ENCODE data around the gene DDC. TPM values are rescaled to one million over a fixed set of nuclear protein-coding genes. Genes with fewer than 3 reads are reported as not detected.
"Not testable (repeated sequence)": the region's sequence is repeated elsewhere in the genome, so short reads cannot be mapped to it uniquely, and the experiment has no call there.

Gene DDC
- total RNA-seq, 5 donors from 2014 or later (not counting 1 experiment from before 2014, with no cell fraction given), result not detected

- H3K27me3 ChIP-seq (replicated peaks in 1 of 2; ENCODE audit: control insufficient read depth in 2 of 2, extremely low read depth in 1 of 2, insufficient read depth in 2 of 2, low read length in 1 of 2); POLR2A ChIA-PET; ATAC-seq (replicated peaks in 1 of 4); H3K4me1 Mint-ChIP-seq; H3K4me1 ChIP-seq (ENCODE audit: control insufficient read depth in 1 of 2, extremely low read depth in 1 of 2, insufficient read depth in 2 of 2, low read length in 2 of 2); H3K36me3 ChIP-seq (ENCODE audit: control insufficient read depth in 2 of 2, extremely low read depth in 1 of 2, insufficient read depth in 1 of 2, low read length in 1 of 2); H3K4me3 Mint-ChIP-seq; H3K27ac ChIP-seq (ENCODE audit: low read length); H3K9me3 ChIP-seq; H3K27ac Mint-ChIP-seq; H3K36me3 Mint-ChIP-seq; DNase-seq; H3K4me3 ChIP-seq (ENCODE audit: control insufficient read depth in 1 of 2, extremely low read depth in 1 of 2, low read length in 1 of 2); CTCF ChIA-PET: not testable (repeated sequence)
- Mint-ChIP-seq H3K9me3 (peaks cover 6 to 21% (median 19%) of the 10 kb centered on the region in 3 donors), H3K27me3 (peaks cover 6 to 16% of the 10 kb centered on the region in 2 donors)
- no CpG with 5 or more reads among the region's 4 CpGs for WGBS (ENCODE audit: insufficient coverage)
Observed at GRCh38 chr7:50583295-50583694, 18.1 kb upstream of the DDC start.

GRCh38 chr7:50582271-50582670, 17.1 kb upstream of the DDC start:
- Mint-ChIP-seq H3K27me3 (peaks cover 9 to 13% of the 10 kb centered on the region in 2 donors), H3K9me3 (peaks cover 11 to 25% (median 25%) of the 10 kb centered on the region in 3 donors)
- H3K9me3 ChIP-seq; H3K27ac ChIP-seq (ENCODE audit: low read length); H3K36me3 ChIP-seq (ENCODE audit: control insufficient read depth in 2 of 2, extremely low read depth in 1 of 2, insufficient read depth in 1 of 2, low read length in 1 of 2); H3K36me3 Mint-ChIP-seq; H3K4me3 Mint-ChIP-seq; ATAC-seq (replicated peaks in 1 of 4); H3K4me1 ChIP-seq (ENCODE audit: control insufficient read depth in 1 of 2, extremely low read depth in 1 of 2, insufficient read depth in 2 of 2, low read length in 2 of 2); H3K4me1 Mint-ChIP-seq; DNase-seq; H3K27me3 ChIP-seq (replicated peaks in 1 of 2; ENCODE audit: control insufficient read depth in 2 of 2, extremely low read depth in 1 of 2, insufficient read depth in 2 of 2, low read length in 1 of 2); POLR2A ChIA-PET; H3K27ac Mint-ChIP-seq; H3K4me3 ChIP-seq (ENCODE audit: control insufficient read depth in 1 of 2, extremely low read depth in 1 of 2, low read length in 1 of 2): not testable (repeated sequence)
- WGBS (ENCODE audit: insufficient coverage), result no CpG with 5 or more reads among the region's 4 CpGs
- CTCF ChIA-PET, result interaction anchor here in 1 of 2 donors (0.6 kb wide), 1 partner anchor 210 kb away, joined by 3 read pairs; no protein-coding TSS in a partner anchor

DNA sequence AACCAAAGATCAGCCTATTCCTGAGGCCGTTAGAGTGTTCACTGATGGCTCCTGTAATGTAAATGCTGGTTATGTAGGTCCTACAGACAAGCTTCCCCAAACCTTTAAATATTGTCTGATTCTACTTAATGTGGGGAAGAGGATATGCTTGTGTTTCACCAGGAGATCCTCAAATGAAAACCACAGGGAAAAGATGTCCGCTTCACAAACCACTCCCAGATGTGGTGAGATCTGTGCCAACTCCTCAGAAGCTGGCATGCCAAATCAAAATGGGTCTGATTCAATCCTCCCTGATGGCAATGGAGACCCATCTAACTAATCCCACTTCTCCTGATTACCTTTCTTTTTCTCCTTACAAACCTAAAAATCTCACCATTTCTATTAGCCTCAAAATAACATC, 15.5 kb upstream of the DDC start:
- POLR2A ChIA-PET; H3K27ac Mint-ChIP-seq; H3K27me3 ChIP-seq (replicated peaks in 1 of 2; ENCODE audit: control insufficient read depth in 2 of 2, extremely low read depth in 1 of 2, insufficient read depth in 2 of 2, low read length in 1 of 2); H3K4me1 ChIP-seq (ENCODE audit: control insufficient read depth in 1 of 2, extremely low read depth in 1 of 2, insufficient read depth in 2 of 2, low read length in 2 of 2); CTCF ChIA-PET; H3K36me3 Mint-ChIP-seq; H3K36me3 ChIP-seq (ENCODE audit: control insufficient read depth in 2 of 2, extremely low read depth in 1 of 2, insufficient read depth in 1 of 2, low read length in 1 of 2); H3K9me3 ChIP-seq; H3K27ac ChIP-seq (ENCODE audit: low read length); H3K4me3 ChIP-seq (ENCODE audit: control insufficient read depth in 1 of 2, extremely low read depth in 1 of 2, low read length in 1 of 2); H3K4me1 Mint-ChIP-seq; ATAC-seq (replicated peaks in 1 of 4); DNase-seq; H3K4me3 Mint-ChIP-seq: not testable (repeated sequence)
- Mint-ChIP-seq H3K9me3 (peaks cover 11 to 25% (median 25%) of the 10 kb centered on the region in 3 donors), H3K27me3 (peaks cover 9 to 13% of the 10 kb centered on the region in 2 donors)
- WGBS (ENCODE audit: insufficient coverage), result no CpG with 5 or more reads among the region's 2 CpGs

- no peaks in the 10 kb centered on the region for H3K9me3 ChIP-seq
Observed at GRCh38 chr7:50580057-50580456, 14.9 kb upstream of the DDC start.

GRCh38 chr7:50578105-50578504, 12.9 kb upstream of the DDC start:
- H3K27ac Mint-ChIP-seq; H3K4me3 ChIP-seq (ENCODE audit: control insufficient read depth in 1 of 2, extremely low read depth in 1 of 2, low read length in 1 of 2); H3K36me3 ChIP-seq (ENCODE audit: control insufficient read depth in 2 of 2, extremely low read depth in 1 of 2, insufficient read depth in 1 of 2, low read length in 1 of 2); POLR2A ChIA-PET; H3K9me3 ChIP-seq; ATAC-seq (replicated peaks in 1 of 4); H3K27me3 ChIP-seq (replicated peaks in 1 of 2; ENCODE audit: control insufficient read depth in 2 of 2, extremely low read depth in 1 of 2, insufficient read depth in 2 of 2, low read length in 1 of 2); H3K4me1 ChIP-seq (ENCODE audit: control insufficient read depth in 1 of 2, extremely low read depth in 1 of 2, insufficient read depth in 2 of 2, low read length in 2 of 2); H3K36me3 Mint-ChIP-seq; H3K27ac ChIP-seq (ENCODE audit: low read length); DNase-seq; H3K4me1 Mint-ChIP-seq; H3K4me3 Mint-ChIP-seq; CTCF ChIA-PET: not testable (repeated sequence)
- Mint-ChIP-seq H3K9me3 (peaks cover 4 to 17% (median 15%) of the 10 kb centered on the region in 3 donors), H3K27me3 (peaks cover 12 to 17% of the 10 kb centered on the region in 2 donors)
- WGBS (ENCODE audit: insufficient coverage), result no CpG with 5 or more reads among the region's 4 CpGs

More at GRCh38 chr7:50580057-50580456, 14.9 kb upstream of the DDC start:
- DNase-seq (no peak), ATAC-seq (replicated peaks in 1 of 4) (no peak)
- Histone ChIP-seq H3K4me3 (ENCODE audit: control insufficient read depth in 1 of 2, extremely low read depth in 1 of 2, low read length in 1 of 2) (no peak overlapping the region), H3K27me3 (replicated peaks in 1 of 2; ENCODE audit: control insufficient read depth in 2 of 2, extremely low read depth in 1 of 2, insufficient read depth in 2 of 2, low read length in 1 of 2) (peaks cover 0 to 8% of the 10 kb centered on the region in 2 experiments), H3K36me3 (ENCODE audit: control insufficient read depth in 2 of 2, extremely low read depth in 1 of 2, insufficient read depth in 1 of 2, low read length in 1 of 2) (no peaks in the 10 kb centered on the region), H3K4me1 (ENCODE audit: control insufficient read depth in 1 of 2, extremely low read depth in 1 of 2, insufficient read depth in 2 of 2, low read length in 2 of 2) (no peaks in the 10 kb centered on the region), H3K27ac (ENCODE audit: low read length) (no peak overlapping the region)
- Mint-ChIP-seq H3K9me3 (peaks cover 11 to 25% (median 25%) of the 10 kb centered on the region in 3 donors), H3K36me3 (peaks cover 7% of the 10 kb centered on the region), H3K27ac (no peak overlapping the region), H3K27me3 (peaks cover 9 to 13% of the 10 kb centered on the region in 2 donors), H3K4me1 (peaks cover 0 to 8% (median 2%) of the 10 kb centered on the region in 3 donors), H3K4me3 (no peak overlapping the region)
- WGBS (ENCODE audit: insufficient coverage), result no CpG with 5 or more reads among the region's 5 CpGs
- CTCF ChIA-PET, result no interaction called here
- POLR2A ChIA-PET, result no interaction called here

- H3K4me1 ChIP-seq (ENCODE audit: control insufficient read depth in 1 of 2, extremely low read depth in 1 of 2, insufficient read depth in 2 of 2, low read length in 2 of 2), result no peaks in the 10 kb centered on the region
- DNase-seq, result no peak
- peaks cover 12 to 17% of the 10 kb centered on the region in 2 donors for H3K27me3 Mint-ChIP-seq
- H3K27me3 ChIP-seq (replicated peaks in 1 of 2; ENCODE audit: control insufficient read depth in 2 of 2, extremely low read depth in 1 of 2, insufficient read depth in 2 of 2, low read length in 1 of 2), result peaks cover 0 to 4% of the 10 kb centered on the region in 2 experiments
- H3K9me3 Mint-ChIP-seq, result peaks cover 4 to 11% (median 9%) of the 10 kb centered on the region in 3 donors
- H3K9me3 ChIP-seq, result no peaks in the 10 kb centered on the region
- H3K27ac Mint-ChIP-seq, result no peak overlapping the region
- 89% methylated on average over 10 of the region's 10 CpGs for WGBS (ENCODE audit: insufficient coverage)
- peaks cover 0 to 8% (median 2%) of the 10 kb centered on the region in 3 donors for H3K4me1 Mint-ChIP-seq
- ChIA-PET POLR2A (no interaction called here), CTCF (no interaction called here)
- H3K36me3 Mint-ChIP-seq, result peaks cover 7% of the 10 kb centered on the region
- H3K27ac ChIP-seq (ENCODE audit: low read length), result no peak overlapping the region
- H3K4me3 ChIP-seq (ENCODE audit: control insufficient read depth in 1 of 2, extremely low read depth in 1 of 2, low read length in 1 of 2), result no peak overlapping the region
- H3K36me3 ChIP-seq (ENCODE audit: control insufficient read depth in 2 of 2, extremely low read depth in 1 of 2, insufficient read depth in 1 of 2, low read length in 1 of 2), result no peaks in the 10 kb centered on the region
- no peak overlapping the region for H3K4me3 Mint-ChIP-seq
- ATAC-seq (replicated peaks in 1 of 4), result no peak
Observed at GRCh38 chr7:50577569-50577968, 12.4 kb upstream of the DDC start.

GRCh38 chr7:50576388-50576787, 11.2 kb upstream of the DDC start:
- H3K9me3 ChIP-seq; H3K36me3 Mint-ChIP-seq; CTCF ChIA-PET; H3K27ac ChIP-seq (ENCODE audit: low read length); H3K4me3 ChIP-seq (ENCODE audit: control insufficient read depth in 1 of 2, extremely low read depth in 1 of 2, low read length in 1 of 2); H3K4me1 ChIP-seq (ENCODE audit: control insufficient read depth in 1 of 2, extremely low read depth in 1 of 2, insufficient read depth in 2 of 2, low read length in 2 of 2); H3K27ac Mint-ChIP-seq; H3K36me3 ChIP-seq (ENCODE audit: control insufficient read depth in 2 of 2, extremely low read depth in 1 of 2, insufficient read depth in 1 of 2, low read length in 1 of 2); POLR2A ChIA-PET; H3K4me3 Mint-ChIP-seq; ATAC-seq (replicated peaks in 1 of 4); H3K4me1 Mint-ChIP-seq; H3K27me3 ChIP-seq (replicated peaks in 1 of 2; ENCODE audit: control insufficient read depth in 2 of 2, extremely low read depth in 1 of 2, insufficient read depth in 2 of 2, low read length in 1 of 2); H3K9me3 Mint-ChIP-seq: not testable (repeated sequence)
- no CpG with 5 or more reads among the region's 6 CpGs for WGBS (ENCODE audit: insufficient coverage)
- peak in 1 of 35 experiments; percentile 15 for DNase-seq
- H3K27me3 Mint-ChIP-seq, result peaks cover 12 to 17% of the 10 kb centered on the region in 2 donors

All from T-cell (primary cell).